ENCODE results near the gene CRYGN.

Gene CRYGN

DNA sequence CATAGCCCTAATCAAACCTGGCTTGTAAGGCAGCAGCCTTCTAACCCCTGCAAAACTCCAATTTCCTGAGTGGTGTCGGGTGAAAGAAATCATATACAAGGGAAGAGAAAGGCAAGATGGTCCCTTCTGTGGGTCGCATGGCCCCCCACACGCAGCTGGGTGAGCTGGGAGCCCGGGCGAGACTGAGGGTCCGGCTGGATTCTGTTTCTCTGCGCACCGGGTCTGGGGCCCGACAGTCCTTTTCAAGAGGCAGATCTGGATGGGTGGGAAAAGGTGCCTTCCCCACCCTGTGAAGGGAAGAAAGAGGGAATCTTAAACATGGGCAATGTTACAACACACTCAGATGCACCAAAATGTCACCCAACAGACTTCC lies 48.6 kb downstream of the CRYGN start:
- Histone ChIP-seq H3K9ac (ENCODE audit: low read length) (no peak overlapping the region), H3K9me3 (ENCODE audit: control insufficient read depth, low read length) (no peaks in the 10 kb centered on the region), H3K4me1 (ENCODE audit: control insufficient read depth, insufficient read depth, low read length) (no peaks in the 10 kb centered on the region), H3K4me3 (ENCODE audit: low read length) (no peak overlapping the region), H3K27me3 (replicated peaks; ENCODE audit: control insufficient read depth, insufficient read depth, low read length) (peaks cover 37% of the 10 kb centered on the region), H3K36me3 (ENCODE audit: control insufficient read depth, insufficient read depth, low read length, severe bottlenecking) (no peaks in the 10 kb centered on the region)
- DNase-seq (ENCODE audit: low read depth): no peak

DNA sequence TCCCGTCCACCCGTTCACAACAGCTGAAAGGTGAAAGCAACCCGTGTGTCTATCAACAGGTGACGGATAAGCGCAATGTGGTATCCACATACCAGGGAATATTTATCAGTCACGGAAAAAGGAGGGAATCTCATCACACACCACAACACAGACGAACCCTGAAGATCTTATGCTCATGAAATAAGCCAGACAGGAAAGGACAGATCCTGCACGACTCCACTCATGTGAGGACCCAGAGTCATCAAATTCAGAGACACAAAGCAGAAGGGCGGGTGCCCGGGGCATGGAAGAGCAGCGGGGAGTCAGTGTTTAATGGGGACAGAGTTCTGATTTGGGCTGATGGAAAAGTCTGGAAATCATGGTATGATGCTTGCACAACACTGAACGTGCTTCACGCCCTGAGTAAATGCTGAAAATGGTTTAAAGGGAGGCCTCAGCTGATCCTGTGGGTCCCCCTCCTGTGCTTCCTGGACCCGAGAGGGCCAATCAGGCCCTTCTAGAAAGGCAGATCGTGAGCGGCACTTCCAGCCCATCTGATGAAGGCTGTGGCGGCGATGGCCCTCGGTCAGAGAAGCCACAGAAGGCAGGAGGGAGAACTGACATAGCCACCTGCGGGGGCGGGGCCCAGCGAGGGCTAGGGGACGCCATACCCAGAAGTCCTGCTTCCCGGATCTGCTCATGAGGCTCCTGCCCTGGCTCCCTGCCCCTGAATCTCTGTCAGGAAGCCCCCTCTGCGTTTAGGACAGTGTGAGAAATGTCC lies 49.2 kb downstream of the CRYGN start:
- no peak for DNase-seq (ENCODE audit: low read depth)
- H3K36me3 ChIP-seq (ENCODE audit: control insufficient read depth, insufficient read depth, low read length, severe bottlenecking): no peaks in the 10 kb centered on the region
- no peaks in the 10 kb centered on the region for H3K4me1 ChIP-seq (ENCODE audit: control insufficient read depth, insufficient read depth, low read length)
- H3K9me3 ChIP-seq (ENCODE audit: control insufficient read depth, low read length): no peaks in the 10 kb centered on the region
- no peak overlapping the region for H3K9ac ChIP-seq (ENCODE audit: low read length)
- peaks cover 37% of the 10 kb centered on the region for H3K27me3 ChIP-seq (replicated peaks; ENCODE audit: control insufficient read depth, insufficient read depth, low read length)
- H3K4me3 ChIP-seq (ENCODE audit: low read length): no peak overlapping the region

DNA sequence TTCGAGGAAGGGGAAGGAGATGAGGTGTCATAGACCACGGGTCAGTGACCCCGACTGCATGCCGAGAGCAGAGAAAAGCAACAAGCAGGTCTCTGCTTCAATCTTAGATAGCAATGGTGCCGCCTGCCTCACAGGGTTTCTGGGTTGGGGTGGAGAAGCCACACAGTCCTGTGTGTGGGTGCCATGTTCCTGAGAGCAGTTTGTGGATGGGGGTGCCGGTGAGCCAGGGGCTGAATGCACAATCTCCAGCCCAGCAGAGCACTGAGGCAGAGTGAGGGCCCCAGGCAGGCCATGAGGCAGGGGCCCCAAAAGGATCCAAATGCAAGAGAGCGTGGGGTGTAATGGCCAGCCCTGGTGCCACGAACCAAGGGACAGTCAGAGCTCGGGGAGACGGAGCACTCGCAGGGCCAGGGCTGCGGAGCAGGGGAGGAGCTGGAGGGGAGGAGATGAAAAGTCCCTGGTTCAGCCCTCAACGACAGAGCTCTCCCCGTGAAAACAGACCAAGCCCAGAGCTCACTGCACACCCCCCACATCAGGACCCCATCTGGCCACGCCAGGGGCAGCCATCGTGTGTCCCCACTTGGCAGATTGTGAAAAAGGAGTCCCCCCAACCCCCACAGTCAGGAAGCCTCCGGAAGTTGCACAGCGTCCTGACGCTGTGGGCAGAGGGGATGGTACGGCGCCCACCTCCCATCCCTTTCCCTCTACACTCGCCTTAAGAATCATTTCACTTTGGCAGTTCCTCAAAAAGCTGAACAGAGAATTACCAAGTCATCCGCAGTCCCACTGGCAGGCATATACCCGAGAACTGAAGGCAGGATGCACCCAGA lies 50.0 kb downstream of the CRYGN start:
- Histone ChIP-seq H3K27me3 (replicated peaks; ENCODE audit: control insufficient read depth, insufficient read depth, low read length) (peaks cover 37% of the 10 kb centered on the region), H3K4me3 (ENCODE audit: low read length) (no peak overlapping the region), H3K9me3 (ENCODE audit: control insufficient read depth, low read length) (no peaks in the 10 kb centered on the region), H3K4me1 (ENCODE audit: control insufficient read depth, insufficient read depth, low read length) (no peaks in the 10 kb centered on the region), H3K36me3 (ENCODE audit: control insufficient read depth, insufficient read depth, low read length, severe bottlenecking) (no peaks in the 10 kb centered on the region), H3K9ac (ENCODE audit: low read length) (no peak overlapping the region)
- DNase-seq (ENCODE audit: low read depth): no peak

DNA sequence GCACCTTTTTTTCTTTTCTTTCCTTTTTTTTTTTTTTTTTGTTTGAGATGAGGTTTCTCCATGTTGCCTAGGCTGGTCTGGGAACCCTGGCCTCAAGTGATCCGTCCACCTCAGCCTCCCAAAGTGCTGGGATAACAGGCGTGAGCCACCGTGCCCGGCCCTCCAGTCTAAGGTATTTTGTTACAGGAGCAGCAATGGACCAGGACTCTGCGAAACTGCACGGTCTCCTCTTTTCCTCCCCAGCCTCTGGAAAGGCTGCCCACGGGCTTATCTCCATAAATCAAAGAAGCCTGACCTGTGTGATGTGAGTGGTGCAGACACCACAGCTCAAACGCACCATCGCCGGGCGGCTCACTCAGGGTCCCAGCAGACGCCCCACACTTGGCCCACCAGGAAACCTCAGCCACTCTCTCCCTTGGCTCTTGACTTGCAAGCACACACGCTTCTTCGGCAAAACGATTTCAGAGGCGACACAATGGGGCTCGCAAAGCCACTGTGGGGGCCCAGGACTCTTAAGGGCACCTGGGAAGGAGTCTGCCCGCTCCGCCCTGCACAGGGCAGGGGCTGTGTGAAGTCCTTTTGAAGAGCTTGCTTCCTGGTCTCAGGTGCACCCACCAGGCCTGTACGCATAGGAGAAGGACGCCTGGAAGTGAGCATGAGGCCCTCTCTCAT lies 50.7 kb downstream of the CRYGN start:
- H3K27me3 ChIP-seq (replicated peaks; ENCODE audit: control insufficient read depth, insufficient read depth, low read length): peaks cover 42% of the 10 kb centered on the region
- H3K36me3 ChIP-seq (ENCODE audit: control insufficient read depth, insufficient read depth, low read length, severe bottlenecking): no peaks in the 10 kb centered on the region
- no peak overlapping the region for H3K4me3 ChIP-seq (ENCODE audit: low read length)
- H3K4me1 ChIP-seq (ENCODE audit: control insufficient read depth, insufficient read depth, low read length): no peaks in the 10 kb centered on the region
- no peak overlapping the region for H3K9ac ChIP-seq (ENCODE audit: low read length)
- peaks cover 2% of the 10 kb centered on the region for H3K9me3 ChIP-seq (ENCODE audit: control insufficient read depth, low read length)
- no peak for DNase-seq (ENCODE audit: low read depth)

DNA sequence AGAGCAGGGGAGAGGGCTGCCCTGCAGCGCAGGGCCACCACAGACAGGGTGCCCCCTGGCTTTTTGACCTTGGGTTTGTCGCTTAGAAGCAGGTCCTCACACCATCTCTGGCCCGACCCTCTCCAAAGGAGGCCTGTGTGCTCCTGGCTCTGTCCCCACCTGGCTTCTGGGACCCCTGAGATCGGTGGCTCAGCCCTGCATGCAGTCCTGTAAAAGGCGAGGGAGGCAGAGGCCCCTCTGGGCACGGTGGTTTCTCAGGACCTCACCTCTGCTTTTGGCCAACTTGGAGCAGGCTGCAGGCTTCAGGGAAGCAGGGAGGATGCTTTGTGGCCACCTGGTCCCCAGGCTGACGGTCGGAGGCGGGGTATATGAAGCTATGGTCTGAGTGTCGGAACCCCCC lies 51.5 kb downstream of the CRYGN start:
- no peak for DNase-seq (ENCODE audit: low read depth)
- Histone ChIP-seq H3K36me3 (ENCODE audit: control insufficient read depth, insufficient read depth, low read length, severe bottlenecking) (no peaks in the 10 kb centered on the region), H3K9ac (ENCODE audit: low read length) (no peak overlapping the region), H3K4me1 (ENCODE audit: control insufficient read depth, insufficient read depth, low read length) (no peaks in the 10 kb centered on the region), H3K9me3 (ENCODE audit: control insufficient read depth, low read length) (peaks cover 4% of the 10 kb centered on the region), H3K4me3 (ENCODE audit: low read length) (no peak overlapping the region), H3K27me3 (replicated peaks; ENCODE audit: control insufficient read depth, insufficient read depth, low read length) (peaks cover 45% of the 10 kb centered on the region)

DNA sequence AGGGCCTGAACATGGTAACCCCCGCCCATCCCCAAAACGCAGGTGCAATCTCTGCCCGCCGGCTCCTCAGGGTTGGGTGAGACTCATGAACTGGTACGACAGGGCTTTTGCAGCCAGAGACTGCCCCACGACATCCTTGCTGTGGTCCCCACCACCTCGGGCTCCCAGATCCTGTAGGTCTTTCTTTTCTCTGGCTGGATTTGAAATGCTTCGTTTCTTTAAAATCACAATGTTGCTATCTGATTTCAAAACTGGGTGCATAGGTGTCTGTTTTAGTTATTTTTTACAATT lies 52.0 kb downstream of the CRYGN start:
- Histone ChIP-seq H3K9me3 (ENCODE audit: control insufficient read depth, low read length) (peaks cover 4% of the 10 kb centered on the region), H3K36me3 (ENCODE audit: control insufficient read depth, insufficient read depth, low read length, severe bottlenecking) (no peaks in the 10 kb centered on the region), H3K27me3 (replicated peaks; ENCODE audit: control insufficient read depth, insufficient read depth, low read length) (peaks cover 47% of the 10 kb centered on the region), H3K4me3 (ENCODE audit: low read length) (no peak overlapping the region), H3K4me1 (ENCODE audit: control insufficient read depth, insufficient read depth, low read length) (no peaks in the 10 kb centered on the region), H3K9ac (ENCODE audit: low read length) (no peak overlapping the region)
- DNase-seq (ENCODE audit: low read depth): no peak

DNA sequence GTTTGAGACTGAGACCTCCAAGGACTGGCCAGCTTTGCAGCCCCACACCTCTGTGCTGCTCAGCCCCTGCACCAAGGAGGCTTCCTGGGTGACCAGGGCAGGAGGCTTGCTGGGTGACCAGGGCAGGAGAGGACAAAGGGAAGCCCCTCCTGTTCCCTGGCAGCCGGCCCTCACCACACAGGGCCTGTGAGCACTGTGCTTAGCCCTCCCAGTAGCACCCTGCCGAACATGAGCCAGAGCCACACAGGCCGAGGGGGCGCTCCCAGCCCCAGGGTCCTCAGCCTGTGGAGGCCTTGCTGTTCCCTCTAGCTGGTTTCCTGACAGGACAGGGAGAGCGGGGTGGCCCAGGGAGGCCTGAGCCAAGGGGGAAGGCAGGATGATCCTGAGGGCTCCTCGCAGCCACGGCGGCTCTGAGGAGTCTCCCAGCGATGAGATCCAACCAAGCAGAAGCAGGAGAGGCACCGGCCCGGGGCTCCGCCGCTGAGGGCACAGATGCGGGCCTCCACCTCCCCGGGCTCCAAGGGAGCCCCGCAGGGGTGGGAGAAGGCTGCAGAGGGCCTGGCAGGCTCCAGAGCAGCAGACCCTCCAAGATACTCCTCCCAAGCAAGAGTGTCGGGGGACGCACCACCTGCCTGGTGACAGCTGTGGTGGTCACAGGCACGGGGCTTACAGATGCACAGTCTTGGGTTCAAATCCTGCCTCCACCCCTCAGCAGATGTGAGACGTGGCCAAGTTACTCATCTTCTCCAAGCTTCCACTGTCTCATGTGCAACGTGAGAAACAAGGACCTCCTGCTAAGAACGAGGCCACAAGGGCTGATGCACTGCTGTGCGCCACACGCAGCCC lies 52.6 kb downstream of the CRYGN start:
- H3K4me3 ChIP-seq (ENCODE audit: low read length): no peak overlapping the region

DNA sequence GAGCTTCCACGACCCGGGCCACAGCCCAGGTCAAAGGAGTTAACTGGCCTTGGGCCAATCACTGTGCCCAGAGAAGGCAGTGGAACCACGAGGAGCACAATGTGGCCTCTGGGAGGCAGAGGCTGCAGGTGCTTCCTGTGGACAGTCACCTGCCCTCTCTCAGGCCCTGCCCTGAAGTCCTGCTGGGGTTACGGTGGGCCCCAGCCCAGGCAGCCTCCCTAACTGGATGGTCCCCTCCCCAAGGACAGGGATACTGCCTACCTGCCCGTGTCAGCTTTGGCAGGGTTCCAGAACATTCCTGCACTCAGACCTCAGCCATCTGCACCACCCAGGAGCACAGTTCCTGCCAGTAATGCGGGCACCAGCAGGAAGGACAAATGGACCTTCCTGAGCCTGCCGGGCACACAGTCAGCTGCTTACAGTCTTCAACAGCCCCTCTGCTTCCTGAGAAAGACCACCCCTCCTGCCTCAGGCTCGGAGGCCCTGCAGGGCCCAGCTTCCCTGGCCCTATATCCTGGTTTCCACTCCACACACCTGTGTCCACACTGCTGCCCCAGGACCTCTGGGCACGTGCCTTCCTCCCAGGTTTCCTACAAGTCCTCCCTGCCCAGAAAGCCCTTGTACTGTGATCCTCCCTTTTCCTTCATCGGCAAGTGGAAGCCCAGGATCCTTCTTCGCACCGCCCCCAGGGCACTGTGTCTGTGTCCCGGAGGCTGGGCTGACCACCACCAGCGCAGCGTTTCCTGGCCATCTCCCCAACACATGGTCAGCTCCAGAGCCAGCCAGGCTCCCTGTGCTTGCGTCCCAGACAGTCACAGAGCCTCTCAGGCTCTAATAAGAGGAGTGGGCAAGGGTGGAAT lies 53.4 kb downstream of the CRYGN start:
- no peaks in the 10 kb centered on the region for H3K4me1 ChIP-seq (ENCODE audit: control insufficient read depth, insufficient read depth, low read length)
- H3K36me3 ChIP-seq (ENCODE audit: control insufficient read depth, insufficient read depth, low read length, severe bottlenecking): no peaks in the 10 kb centered on the region
- DNase-seq (ENCODE audit: low read depth): no peak
- peaks cover 59% of the 10 kb centered on the region for H3K27me3 ChIP-seq (replicated peaks; ENCODE audit: control insufficient read depth, insufficient read depth, low read length)
- no peak overlapping the region for H3K9ac ChIP-seq (ENCODE audit: low read length)
- H3K9me3 ChIP-seq (ENCODE audit: control insufficient read depth, low read length): peaks cover 4% of the 10 kb centered on the region
- H3K4me3 ChIP-seq (ENCODE audit: low read length): no peak overlapping the region

More for the DNA sequence above, 52.6 kb downstream of the CRYGN start:
- DNase-seq (ENCODE audit: low read depth): no peak
- Histone ChIP-seq H3K4me1 (ENCODE audit: control insufficient read depth, insufficient read depth, low read length) (no peaks in the 10 kb centered on the region), H3K9me3 (ENCODE audit: control insufficient read depth, low read length) (peaks cover 4% of the 10 kb centered on the region), H3K36me3 (ENCODE audit: control insufficient read depth, insufficient read depth, low read length, severe bottlenecking) (no peaks in the 10 kb centered on the region), H3K9ac (ENCODE audit: low read length) (no peak overlapping the region), H3K27me3 (replicated peaks; ENCODE audit: control insufficient read depth, insufficient read depth, low read length) (peaks cover 52% of the 10 kb centered on the region)

DNA sequence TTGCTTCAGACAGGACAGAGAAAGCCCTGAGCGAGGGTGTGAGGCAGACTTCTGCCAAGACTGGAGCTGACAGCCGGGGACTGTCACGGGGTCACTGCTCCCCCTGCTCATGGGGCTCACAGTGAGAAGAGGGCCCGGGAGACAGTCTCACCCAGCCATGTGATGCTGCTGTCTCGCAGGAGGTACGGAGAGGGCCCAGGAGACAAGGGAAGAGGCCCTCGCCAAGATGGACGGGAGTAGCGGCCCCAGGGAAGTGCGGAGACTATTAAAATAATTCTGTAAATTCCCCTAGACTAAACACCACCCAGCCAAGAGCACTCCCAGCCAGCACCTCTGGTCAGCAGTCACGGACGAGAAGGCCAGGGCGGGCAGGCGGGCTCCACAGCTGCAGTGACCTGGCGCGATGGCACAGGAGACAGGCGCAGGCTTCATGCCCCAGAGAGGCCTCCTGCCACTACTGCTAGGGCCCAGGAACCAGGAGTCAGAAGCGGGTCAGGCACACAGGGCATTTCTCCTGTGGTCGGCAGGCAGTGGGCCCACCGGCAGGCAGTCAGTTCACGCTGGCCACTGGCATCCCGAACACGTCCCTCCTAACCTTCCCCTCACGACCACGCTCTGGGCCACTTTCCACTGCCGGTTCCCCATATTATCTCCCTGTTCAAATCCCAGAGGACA lies 54.2 kb downstream of the CRYGN start:
- peaks cover 57% of the 10 kb centered on the region for H3K27me3 ChIP-seq (replicated peaks; ENCODE audit: control insufficient read depth, insufficient read depth, low read length)
- no peaks in the 10 kb centered on the region for H3K4me1 ChIP-seq (ENCODE audit: control insufficient read depth, insufficient read depth, low read length)
- DNase-seq (ENCODE audit: low read depth): no peak
- H3K9me3 ChIP-seq (ENCODE audit: control insufficient read depth, low read length): peaks cover 4% of the 10 kb centered on the region
- no peaks in the 10 kb centered on the region for H3K36me3 ChIP-seq (ENCODE audit: control insufficient read depth, insufficient read depth, low read length, severe bottlenecking)
- H3K9ac ChIP-seq (ENCODE audit: low read length): no peak overlapping the region
- no peak overlapping the region for H3K4me3 ChIP-seq (ENCODE audit: low read length)

Data from adipocyte (in vitro differentiated cells).